ENCODE data around the gene TRDN. TPM values are rescaled to one million over a fixed set of nuclear protein-coding genes. Genes with fewer than 3 reads are reported as not detected.
"Not testable (repeated sequence)": the region's sequence is repeated elsewhere in the genome, so short reads cannot be mapped to it uniquely, and the experiment has no call there.

The TRDN gene
- total RNA-seq, 1 donor from 2014 or later, result not detected

DNA sequence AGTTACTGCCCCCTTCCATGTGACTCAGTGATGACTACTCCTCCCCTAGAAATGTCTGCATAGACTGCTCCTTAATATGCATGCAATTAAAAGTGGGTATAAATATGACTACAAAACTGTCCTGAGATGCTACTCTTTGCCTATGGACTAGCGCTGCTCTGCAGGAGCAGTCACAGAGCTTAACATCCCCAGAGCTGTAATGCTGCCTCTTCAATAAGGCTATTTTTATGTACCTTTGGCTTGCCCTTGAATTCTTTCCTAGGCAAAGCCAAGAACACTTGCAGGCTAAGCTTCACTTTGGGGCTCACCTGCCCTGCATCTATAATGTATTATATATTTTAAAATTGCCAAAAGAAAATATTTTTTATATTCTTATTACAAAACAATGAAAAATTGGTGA, 341.6 kb downstream of the TRDN start:
- DNase-seq (ENCODE audit: low read depth), result no peak

DNA sequence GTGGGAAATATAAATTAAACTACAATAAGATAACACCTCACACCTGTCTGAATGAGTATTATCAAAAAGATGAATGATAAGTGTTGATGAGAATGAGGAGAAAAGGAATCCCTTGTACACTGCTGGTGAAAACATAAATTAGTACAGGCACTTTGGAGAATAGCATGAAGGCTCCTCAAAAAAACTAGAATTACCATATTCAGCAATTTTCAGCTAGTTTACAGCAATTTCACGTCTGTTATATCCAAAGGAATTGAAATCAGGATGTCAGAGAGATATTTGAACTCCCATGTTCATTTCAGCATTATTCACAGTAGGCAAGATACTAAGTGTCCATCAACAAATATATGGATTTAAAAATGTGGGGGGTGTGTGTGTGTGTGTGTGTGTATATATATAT, 348.1 kb downstream of the TRDN start:
- DNase-seq (ENCODE audit: low read depth), result no peak

DNA sequence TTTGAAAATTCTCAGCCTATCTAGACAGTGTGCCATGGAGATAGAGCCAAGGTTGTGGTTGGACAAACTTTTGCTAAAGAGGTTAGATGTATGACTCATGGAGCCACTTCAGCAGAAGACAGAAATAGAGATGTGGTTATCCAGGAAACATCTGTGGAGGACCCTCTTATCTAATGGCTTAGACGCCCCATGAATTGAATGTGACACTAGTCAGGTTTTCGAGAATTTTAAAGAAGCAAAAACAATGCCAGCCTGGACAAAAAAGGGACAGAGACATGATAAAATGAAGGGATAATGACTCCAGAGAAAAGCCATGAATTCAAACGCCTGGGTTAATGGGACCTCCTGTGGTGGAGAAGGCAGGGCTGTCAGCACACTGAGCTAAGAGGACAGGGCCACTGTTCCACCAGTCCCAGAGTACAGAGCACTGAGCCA, 360.2 kb downstream of the TRDN start:
- no peak for DNase-seq (ENCODE audit: low read depth)

DNA sequence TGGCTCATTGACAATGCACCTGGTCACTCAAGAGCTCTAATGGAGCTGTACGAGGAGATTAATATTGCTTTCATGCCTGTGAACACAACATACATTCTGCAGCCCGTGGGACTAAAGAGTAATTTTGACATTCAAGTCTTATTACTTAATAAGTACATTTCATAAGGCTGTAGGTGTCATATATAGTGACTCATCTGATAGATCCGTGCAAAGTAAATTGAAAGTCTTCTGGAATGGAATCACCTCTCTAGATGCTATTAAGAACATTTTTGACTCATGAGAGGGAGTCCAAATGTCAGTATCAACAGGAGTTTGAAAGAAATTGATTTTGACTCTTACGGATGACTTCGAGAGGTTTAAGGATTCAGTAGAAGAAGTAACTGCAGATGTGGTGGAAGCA, 372.8 kb downstream of the TRDN start:
- no peak for DNase-seq (ENCODE audit: low read depth)

DNA sequence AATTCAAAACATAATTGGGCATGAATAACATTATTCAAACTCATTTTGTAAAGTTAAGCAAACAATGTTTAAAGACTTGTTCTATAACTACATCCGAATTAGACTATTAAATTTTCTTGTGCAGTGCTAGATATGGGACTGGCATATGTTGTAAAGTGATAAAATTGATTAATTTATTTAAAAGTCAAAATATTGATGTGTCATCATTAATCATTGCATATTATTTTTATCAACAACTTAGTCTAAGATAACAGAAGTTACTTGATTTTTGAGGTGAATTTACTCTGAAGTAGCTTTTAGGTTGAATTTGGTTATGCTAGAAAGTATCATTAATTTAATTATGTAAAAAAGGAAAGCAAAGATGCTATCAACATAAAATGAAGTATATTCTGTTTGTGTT, 396.1 kb downstream of the TRDN start:
- no peak for DNase-seq (ENCODE audit: low read depth)

DNA sequence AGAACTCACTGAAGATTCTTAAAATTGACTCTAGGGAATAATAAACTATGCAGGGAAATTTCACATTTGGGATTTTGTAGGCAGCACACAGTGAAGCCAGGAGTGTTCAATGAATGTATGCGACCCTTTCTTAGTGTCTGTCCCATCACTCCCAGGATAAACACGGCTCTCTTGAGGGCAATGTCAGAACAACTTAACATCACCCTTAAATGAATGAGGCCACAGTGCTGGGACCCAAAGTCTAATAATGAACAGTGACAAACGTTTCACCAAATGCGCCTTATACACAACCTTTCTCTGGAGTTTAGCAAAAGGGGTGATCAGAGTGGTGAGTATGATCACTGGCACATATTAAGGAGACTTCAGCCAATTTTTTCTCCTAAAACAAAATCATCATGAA, 403.4 kb downstream of the TRDN start:
- DNase-seq (ENCODE audit: low read depth), result no peak

DNA sequence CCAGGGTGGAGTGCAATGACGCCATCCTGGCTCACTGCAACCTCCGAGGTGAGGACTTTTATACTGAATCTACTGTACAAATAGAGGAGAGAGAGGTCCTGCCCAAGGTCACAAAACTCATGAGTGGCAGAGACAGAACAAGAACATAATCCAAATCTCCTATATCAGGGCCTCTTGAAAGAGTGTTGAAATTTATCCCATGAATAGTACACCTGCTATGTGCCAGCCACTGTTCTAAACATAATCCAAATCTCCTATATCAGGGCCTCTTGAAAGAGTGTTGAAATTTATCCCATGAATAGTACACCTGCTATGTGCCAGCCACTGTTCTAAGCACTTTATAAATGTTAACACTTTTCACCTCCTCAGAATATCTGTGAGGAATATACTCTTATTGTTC, 409.0 kb downstream of the TRDN start:
- DNase-seq (ENCODE audit: low read depth), result not testable (repeated sequence)

DNA sequence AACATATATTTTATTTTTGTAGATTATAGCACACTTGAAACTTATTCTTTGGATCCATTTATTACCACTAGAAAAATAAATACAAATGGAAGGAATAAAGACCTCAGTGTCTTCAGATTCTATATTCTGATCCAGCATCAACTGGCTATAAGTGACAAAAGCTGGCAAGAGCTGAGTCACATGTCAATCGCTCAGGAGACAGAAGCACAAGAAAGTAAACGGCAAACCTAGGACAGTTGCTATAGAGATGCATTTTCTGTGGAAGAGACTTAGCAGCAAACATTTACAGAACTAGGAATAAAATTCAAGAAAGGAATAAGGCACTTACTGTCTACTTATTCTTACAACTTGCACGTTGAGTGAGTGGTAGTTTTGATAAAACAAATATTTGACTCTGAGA, 410.4 kb downstream of the TRDN start:
- DNase-seq (ENCODE audit: low read depth), result no peak

DNA sequence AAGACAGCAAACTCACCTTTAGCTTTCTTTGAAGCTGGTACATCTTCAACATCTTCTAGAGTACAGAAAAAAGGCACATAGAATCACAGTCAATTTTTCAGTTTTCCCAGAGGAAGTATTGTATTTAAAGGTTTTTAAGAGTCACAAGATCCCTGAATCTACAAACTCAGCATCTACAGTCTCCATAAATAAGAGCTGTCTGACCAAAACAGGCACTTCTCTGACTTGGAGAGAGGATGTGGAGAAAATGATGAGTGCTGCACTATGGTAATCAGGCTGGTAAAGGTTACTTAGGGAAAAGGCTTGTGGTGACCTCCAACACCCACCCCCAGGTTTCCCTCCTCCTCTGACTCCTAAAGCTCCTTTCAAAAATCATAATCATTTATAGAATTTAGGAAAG, 412.7 kb downstream of the TRDN start:
- DNase-seq (ENCODE audit: low read depth), result no peak

DNA sequence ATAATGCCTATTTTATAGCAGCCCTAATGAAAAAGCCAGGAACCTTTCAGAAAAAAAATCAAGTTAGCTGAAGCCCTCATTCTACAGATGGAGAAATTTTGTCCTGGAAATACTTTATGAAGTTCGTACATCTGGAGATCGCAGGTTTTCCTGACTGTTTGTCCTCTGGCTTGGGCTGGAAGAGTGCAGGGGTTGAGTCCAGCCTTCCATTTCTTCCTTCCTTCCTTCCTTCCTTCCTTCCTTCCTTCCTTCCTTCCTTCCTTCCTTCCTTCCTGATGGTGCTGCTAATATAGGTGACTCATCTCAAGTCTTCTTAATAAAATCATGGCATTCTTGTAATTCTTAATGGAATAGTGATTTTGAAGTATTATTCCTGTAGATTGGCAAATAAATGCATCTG, 413.3 kb downstream of the TRDN start:
- DNase-seq (ENCODE audit: low read depth), result no peak

DNA sequence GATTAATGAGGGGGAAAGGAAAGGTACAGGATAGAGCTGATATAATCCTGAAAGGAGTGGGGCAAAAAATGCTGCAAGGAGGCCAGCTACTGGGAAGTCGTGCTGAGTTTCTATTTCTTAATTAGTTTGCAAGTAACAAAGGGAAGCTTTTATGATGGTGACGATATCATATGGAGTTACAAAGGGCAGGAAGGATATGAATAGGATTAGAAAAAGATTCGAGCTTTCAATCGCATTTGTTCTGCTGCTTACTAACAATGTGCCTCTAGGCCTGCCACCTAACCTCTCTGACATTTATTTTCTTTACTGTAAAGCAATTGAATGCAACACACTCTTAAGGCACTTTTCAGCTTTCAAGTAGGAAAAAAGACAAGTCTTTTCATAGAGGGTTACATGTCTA, 421.5 kb downstream of the TRDN start:
- DNase-seq (ENCODE audit: low read depth), result no peak

DNA sequence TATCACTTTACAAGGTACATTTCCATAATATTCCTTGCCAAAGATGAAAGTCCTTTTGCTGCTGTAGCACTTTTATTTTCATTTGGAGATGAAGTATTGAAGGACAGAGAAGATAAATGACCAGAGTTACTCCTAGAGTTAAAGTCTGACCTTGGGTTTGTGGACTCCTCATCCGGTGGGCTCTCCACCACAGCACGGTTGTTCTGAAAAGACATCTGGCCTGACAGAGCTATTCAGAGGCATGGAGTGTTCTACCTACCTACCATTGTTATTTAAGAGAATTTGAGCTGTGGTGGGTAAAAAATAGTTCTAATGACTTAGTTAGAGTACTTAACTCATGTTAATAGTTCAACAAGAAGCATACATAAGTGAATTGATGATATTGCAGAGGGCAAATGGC, 422.3 kb downstream of the TRDN start:
- no peak for DNase-seq (ENCODE audit: low read depth)

DNA sequence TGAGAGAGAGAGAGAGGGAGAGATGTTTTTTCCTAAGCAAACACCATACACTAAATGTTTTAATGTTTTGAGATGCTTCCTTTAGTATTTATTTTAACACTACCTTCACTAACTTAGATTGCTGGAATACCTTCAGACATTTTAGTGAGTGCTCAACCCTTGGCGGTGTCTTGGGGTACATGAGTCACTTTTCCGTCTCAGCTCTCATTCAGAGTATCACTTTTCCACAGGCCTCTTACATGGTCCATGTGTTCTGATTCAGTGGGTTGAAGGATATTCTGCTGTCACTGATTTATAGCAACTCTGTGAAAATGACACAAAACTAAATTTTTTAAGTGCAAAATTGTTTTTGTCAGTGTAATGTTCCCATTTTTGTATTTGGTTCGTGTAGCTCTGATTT, 422.8 kb downstream of the TRDN start:
- DNase-seq (ENCODE audit: low read depth), result no peak

DNA sequence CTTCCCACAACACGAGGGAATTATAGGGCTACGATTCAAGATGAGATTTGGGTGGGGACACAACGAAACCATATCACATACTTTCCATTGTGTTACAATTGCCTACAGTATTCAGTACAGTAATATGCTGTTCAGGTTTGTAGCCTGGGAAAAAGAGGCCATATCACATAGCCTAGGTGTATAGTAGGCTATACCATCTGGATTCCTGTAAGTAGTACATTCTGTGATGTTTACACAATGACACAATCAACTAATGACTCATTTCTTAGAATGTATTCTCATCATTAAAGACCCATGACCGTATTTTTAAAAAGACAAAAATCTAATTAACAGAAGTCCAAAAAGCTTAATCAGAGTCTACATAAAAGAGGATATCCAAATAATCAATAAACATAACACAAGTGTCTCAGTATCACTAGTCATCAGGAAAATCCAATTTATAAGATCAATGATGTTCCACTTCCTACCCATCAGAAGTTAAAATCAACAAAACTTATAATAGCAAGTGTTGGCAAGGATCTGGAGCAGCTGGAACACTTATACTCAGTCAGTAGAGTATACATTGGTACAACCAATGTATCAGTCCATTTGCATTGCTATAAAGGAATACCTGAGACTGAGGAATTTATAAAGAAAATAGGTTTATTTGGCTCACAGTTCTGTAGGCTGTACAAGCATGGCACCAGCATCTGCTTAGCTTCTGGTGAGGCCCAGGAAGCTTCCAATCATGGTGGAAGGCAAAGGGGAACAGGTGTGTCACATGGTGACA, 424.8 kb downstream of the TRDN start:
- no peak for DNase-seq (ENCODE audit: low read depth)

DNA sequence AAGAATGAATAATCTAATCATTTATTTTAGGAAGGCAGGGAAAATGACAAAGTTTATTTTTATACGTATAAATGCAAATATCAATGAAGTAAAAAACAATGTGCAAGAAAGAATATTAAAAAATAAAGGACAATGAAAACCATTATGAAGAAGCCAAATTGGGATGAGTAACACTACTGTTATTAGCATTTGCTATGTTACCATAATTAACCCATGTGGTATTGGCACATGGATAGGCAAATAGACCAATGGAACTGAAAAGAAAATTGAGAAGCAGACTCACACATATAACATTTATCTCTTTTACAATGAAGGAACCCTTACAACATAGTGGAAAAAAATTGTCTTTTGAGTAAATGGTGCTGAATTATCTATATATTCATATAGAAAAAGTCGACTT, 426.1 kb downstream of the TRDN start:
- no peak for DNase-seq (ENCODE audit: low read depth)

DNA sequence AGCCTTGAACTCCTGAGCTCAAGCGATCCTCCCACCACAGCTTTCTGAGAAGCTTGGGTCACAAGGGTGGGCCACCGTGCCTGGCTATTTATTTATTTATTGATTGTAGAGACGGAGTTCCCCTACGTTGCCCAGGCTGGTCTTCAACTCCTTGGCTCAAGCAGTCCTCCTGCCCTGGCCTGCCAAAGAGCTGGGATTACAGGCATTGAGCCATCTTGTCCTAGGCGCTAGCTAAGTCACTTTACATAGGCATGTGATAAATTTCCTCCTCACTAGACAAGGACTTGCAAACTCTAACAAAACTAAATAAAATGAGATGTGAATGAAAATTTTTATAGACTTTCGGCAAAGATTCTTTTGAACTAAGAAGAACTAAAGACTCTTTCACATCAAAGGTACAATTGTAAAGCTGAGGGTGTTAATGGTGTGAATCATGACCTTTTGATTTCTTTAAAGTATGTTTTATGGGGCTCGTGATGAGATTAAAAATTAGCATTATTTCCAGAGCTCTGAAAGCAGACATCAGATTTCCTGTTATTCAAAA, 428.7 kb downstream of the TRDN start:
- DNase-seq (ENCODE audit: low read depth), result no peak

DNA sequence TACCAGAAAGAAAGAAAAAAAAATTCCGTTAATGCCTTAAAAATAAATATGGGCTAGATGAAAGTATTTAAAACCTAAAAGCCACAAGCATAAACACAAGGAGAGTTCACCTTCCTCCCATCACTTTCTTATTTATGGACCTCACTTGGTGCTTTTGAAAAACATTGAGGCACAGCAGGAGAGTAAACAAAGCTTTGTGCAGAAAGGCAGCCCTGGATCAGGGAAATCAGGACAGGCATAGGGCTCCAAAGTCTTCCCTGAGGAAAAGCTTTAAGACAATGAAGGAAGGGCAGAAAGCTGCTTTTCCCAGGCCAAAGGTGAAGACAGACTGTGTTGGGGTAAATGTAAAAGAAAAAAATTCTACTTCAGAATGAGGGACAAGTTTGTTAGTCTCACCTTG, 432.8 kb downstream of the TRDN start:
- no peak for DNase-seq (ENCODE audit: low read depth)

DNA sequence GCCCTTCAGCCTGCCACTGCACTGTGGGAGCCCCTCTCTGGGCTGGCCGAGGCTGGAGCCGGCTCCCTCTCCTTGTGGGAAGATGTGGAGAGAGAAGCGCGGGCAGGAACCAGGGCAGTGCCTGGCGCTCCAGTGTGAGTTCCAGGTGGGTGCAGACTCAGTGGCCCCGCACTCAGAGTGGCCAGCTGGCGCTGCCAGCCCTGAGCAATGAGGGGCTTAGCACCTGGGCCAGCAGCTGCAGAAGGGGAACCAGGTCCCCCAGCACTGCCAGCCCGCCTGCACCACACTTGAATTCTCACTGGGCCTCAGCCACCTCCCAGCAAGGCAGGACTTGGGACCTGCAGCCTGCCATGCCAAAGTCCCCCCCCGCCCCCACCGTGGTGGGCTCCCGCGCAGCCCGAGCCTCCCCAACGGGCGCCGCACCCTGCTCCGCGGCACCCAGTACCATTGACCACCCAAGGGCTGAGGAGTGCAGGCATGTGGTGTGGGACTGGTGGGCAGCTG, 434.8 kb downstream of the TRDN start:
- no peak for DNase-seq (ENCODE audit: low read depth)

DNA sequence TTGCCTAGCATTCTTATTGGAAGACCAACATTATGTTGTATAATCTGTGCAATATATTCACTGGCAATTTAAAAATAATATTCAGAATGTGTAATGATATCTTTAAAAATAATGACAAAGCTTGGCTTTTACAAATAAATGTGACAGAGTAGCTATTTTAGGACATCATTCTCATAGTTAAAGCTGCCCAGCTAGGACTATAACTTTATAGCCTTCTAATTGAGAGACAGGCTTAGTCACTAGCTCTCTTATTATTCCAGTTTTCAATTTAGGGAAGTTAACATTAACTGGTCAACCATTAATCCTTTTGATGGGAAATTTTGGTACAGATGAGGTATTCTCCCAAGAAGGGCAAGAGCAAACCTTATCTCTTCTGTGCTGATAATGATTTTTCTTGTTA, 443.5 kb downstream of the TRDN start:
- DNase-seq (ENCODE audit: low read depth), result peak; percentile 2

DNA sequence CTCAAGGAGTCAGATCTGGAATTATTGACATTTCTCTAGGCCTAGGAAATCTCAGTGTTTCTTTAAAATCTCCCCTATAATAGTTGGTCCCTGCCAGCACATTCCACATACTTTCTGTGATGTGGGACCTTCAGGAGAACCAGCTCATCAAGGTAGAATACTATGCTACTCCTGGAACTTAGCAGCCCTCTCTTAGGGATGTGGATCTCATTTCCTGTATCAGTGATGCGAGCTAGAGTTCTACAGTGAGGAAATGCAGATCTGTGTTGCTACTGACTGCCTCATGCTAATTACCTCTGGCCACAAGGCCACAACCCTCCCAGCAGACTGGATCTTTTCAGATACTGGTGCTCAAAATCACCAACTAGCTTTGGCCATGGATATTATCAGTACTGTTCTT, 446.9 kb downstream of the TRDN start:
- no peak for DNase-seq (ENCODE audit: low read depth)

DNA sequence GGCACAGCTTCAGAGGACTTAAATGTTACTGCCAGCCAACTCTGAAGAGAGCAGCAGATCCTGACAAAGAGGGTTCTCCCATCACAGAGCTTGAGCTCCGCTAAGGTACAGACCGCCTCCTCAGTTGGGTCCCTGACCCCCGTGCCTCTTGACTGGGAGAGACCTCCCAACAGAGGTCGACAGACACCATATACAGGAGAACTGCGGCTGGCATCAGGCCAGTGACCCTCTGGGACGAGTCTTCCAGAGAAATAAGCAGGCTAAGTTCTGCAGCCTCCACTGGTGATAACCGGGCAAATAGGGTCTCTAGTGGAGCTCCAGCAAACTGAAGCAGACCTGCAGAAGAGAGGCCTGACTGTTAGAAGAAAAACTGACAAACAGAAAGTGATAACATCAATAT, 453.8 kb downstream of the TRDN start:
- DNase-seq (ENCODE audit: low read depth), result no peak

DNA sequence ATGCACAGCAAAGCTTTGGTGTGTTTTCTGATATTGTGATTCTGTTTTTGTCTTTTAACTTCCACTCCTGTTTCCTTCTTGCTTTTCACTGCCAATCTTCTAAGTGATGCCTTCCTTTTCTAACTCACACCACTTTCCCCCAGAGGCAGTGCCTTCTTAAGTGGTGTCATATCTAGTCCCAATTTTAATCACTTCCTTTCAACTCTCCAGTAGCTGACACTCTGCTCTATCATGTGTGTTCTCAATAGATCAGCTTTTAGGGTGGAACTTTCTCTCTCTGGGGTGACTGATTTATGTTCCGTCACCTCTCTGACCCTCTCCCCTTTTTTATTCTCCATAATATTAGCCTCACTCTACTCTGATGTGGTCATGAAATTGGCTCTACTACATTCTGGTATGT, 460.0 kb downstream of the TRDN start:
- no peak for DNase-seq (ENCODE audit: low read depth)

DNA sequence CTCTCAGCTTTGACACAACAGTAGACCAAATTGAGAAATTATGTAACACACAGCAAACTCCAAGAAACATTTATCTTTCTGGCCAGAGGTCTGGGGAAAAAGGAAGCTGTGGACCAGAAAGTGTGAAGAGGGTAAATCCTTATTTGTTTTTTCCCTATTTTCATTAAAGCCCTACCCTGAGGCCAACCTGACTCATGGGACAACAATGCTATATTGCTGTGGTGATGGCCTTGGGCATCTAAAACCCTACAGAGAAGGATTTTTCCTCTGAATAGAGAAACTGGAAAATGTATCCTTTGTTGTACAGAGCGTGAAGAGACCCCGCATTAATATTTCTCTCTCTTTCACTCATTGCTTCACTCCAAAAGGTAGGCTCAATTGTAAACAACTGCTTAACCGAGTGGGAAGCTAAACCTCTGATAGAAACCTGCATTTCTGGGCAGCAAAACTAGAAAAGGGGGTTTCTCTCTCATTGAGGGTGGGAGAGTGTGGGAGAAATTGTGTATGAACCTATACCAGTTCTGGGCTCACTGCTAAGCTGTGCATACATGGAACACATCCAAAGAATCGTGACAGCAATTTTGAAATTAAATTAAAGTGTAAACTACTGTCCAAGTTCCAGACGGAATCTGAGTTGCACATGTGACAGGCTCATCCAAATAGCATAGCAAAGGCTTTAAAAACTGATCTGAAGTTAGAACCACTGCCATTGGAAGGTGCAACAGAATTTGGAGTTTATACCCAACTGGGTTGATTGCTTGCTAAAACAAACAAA, 465.2 kb downstream of the TRDN start:
- peak; percentile 2 for DNase-seq (ENCODE audit: low read depth)
